Prostate gland (tissue), 2 donors: Measurements from ENCODE around the gene PCK1.

Experiments
- POLR2AphosphoS5 ChIP-seq: sonication (generic); formaldehyde crosslinking; IDR thresholded peaks from one replicate; pipeline ENCODE4 v1.6.1; 2017; ENCODE audit warnings: antibody characterized with exemption
- TF ChIP-seq, protein P1 (sequence below), 4 experiments: fragments of 200-600 bp in 2 of 4; fragments of 450-650 bp in 2 of 4; sonication (generic) in 2 of 4; IDR thresholded peaks; 1 replicate in 3 of 4; 2 replicates in 1 of 4; pipeline ENCODE4 v1.5.1; 2016 to 2019; ENCODE audit warnings: antibody characterized with exemption in 4 of 4, mild to moderate bottlenecking in 2 of 4, moderate library complexity in 2 of 4

DNA sequence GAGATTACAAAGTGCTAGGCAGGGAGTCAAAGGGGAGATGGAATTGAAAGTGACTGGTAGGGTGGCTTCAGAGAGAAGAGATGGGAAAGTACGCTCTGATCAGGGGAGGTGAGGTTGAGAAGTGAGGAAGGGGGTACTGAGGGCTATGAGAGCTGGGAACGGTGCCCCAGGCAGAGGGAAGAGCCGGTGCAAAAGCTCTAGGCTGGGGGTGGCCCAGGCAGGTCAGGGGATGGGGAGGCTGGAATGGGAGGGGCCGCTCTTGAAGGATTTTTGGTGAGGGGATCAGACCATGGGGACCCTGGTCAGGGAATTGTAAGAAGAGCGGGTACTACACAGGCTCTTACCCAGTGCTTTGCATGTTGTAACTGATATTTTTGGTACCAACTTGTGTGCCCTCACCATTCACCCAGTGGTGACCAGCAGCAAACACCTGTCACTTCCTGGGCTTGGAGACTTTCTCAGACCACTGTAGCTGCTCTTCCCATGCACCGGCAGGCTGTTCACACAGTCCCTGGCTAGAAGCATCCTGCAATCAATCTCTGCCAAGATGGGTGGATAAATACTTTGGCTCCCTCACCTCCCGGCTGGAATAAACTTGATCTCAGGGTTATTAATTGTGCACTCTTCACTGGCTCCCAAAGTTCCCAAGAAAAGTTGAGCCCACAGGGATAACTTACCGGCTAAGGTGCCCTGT lies 24.0 kb downstream of the PCK1 start:
- TF ChIP-seq, protein P1, sequence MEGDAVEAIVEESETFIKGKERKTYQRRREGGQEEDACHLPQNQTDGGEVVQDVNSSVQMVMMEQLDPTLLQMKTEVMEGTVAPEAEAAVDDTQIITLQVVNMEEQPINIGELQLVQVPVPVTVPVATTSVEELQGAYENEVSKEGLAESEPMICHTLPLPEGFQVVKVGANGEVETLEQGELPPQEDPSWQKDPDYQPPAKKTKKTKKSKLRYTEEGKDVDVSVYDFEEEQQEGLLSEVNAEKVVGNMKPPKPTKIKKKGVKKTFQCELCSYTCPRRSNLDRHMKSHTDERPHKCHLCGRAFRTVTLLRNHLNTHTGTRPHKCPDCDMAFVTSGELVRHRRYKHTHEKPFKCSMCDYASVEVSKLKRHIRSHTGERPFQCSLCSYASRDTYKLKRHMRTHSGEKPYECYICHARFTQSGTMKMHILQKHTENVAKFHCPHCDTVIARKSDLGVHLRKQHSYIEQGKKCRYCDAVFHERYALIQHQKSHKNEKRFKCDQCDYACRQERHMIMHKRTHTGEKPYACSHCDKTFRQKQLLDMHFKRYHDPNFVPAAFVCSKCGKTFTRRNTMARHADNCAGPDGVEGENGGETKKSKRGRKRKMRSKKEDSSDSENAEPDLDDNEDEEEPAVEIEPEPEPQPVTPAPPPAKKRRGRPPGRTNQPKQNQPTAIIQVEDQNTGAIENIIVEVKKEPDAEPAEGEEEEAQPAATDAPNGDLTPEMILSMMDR (IDR thresholded peaks at IDR 0.05) = no peak
- TF ChIP-seq POLR2AphosphoS5 = no peak
